WTC11 (cell line): ENCODE results near the gene PTPRJ. TPM values are rescaled to one million over a fixed set of nuclear protein-coding genes. Genes with fewer than 3 reads are reported as not detected.

ENCODE experiments used
- ATAC-seq: fragments of 200-7000 bp; cut with Tn5 transposase; 2 replicates; pipeline ENCODE4 v1.10.0; 2021; ENCODE audit warnings: mild to moderate bottlenecking, moderate library complexity
- CTCF ChIA-PET: fragments of 300-600 bp; sonication (Branson Sonifier 250); formaldehyde crosslinking; loops from one replicate; lab custom pipeline; 2021; ENCODE audit warnings: antibody characterized with exemption; lab: Charles Lee
- POLR2A ChIA-PET: fragments of 350-600 bp; sonication (Branson Sonifier 250); formaldehyde crosslinking; loops from one replicate; lab custom pipeline; 2021; ENCODE audit warnings: antibody characterized with exemption; lab: Charles Lee
- DNase-seq: peaks from one replicate; pipeline ENCODE4 v3.0.0; 2021; ENCODE audit warnings: low spot score
- H3K27ac Mint-ChIP-seq: 2 replicates; pipeline ENCODE4 v1.8.0; 2021; ENCODE audit warnings: mixed read lengths
- H3K27me3 Mint-ChIP-seq: 2 replicates; pipeline ENCODE4 v1.8.0; 2021; ENCODE audit warnings: low read depth, mild to moderate bottlenecking, moderate library complexity, mixed read lengths
- H3K36me3 Mint-ChIP-seq: 2 replicates; pipeline ENCODE4 v1.8.0; 2021; ENCODE audit warnings: mixed read lengths
- H3K4me1 Mint-ChIP-seq: 2 replicates; pipeline ENCODE4 v1.8.0; 2022; ENCODE audit warnings: mixed read lengths
- H3K4me3 Mint-ChIP-seq: 2 replicates; pipeline ENCODE4 v1.8.0; 2021; ENCODE audit warnings: mild to moderate bottlenecking, moderate library complexity, mixed read lengths
- H3K9me3 Mint-ChIP-seq: 2 replicates; pipeline ENCODE4 v1.8.0; 2021; ENCODE audit warnings: mixed read lengths
- ATF1 ChIP-seq: sonication (generic); formaldehyde crosslinking; IDR thresholded peaks from 2 replicates; pipeline ENCODE4 v1.8.1; 2023; ENCODE audit warnings: mild to moderate bottlenecking, moderate library complexity, missing genetic modification reagents
- ELF4 ChIP-seq: sonication (generic); formaldehyde crosslinking; IDR thresholded peaks from 2 replicates; pipeline ENCODE4 v1.8.1; 2022; ENCODE audit warnings: low read depth, mild to moderate bottlenecking, moderate library complexity, missing genetic modification reagents
- FOXJ3 ChIP-seq: sonication (generic); formaldehyde crosslinking; IDR thresholded peaks from 2 replicates; pipeline ENCODE4 v1.9.0; 2021; ENCODE audit warnings: missing genetic modification reagents, mild to moderate bottlenecking, borderline replicate concordance
- GABPB1 ChIP-seq: sonication (generic); formaldehyde crosslinking; IDR thresholded peaks from 2 replicates; pipeline ENCODE4 v1.8.1; 2023; ENCODE audit warnings: mild to moderate bottlenecking, missing genetic modification reagents
- HMGA2 ChIP-seq: fragments of 250-450 bp; sonication (Bioruptor Pico); IDR thresholded peaks from 2 replicates; pipeline ENCODE4 v1.4.0; 2021; ENCODE audit warnings: mild to moderate bottlenecking, moderate library complexity
- MXD4 ChIP-seq: fragments of 250-450 bp; sonication (Bioruptor Pico); IDR thresholded peaks from 2 replicates; pipeline ENCODE4 v1.8.0; 2021; ENCODE audit warnings: mild to moderate bottlenecking, moderate library complexity, borderline replicate concordance
- NFE2L1 ChIP-seq: sonication (generic); formaldehyde crosslinking; IDR thresholded peaks from 2 replicates; pipeline ENCODE4 v1.8.1; 2023; ENCODE audit warnings: missing genetic modification reagents
- NR3C1 ChIP-seq: sonication (generic); formaldehyde crosslinking; conservative IDR thresholded peaks from 2 replicates; pipeline ENCODE4 v1.8.1; 2023; ENCODE audit warnings: low read depth, mild to moderate bottlenecking, missing genetic modification reagents
- RELA ChIP-seq: sonication (generic); formaldehyde crosslinking; IDR thresholded peaks from 2 replicates; pipeline ENCODE4 v1.8.1; 2022; ENCODE audit warnings: missing genetic modification reagents, mild to moderate bottlenecking, borderline replicate concordance
- SMAD3 ChIP-seq: sonication (generic); formaldehyde crosslinking; IDR thresholded peaks from 2 replicates; pipeline ENCODE4 v1.8.0; 2022; ENCODE audit warnings: missing genetic modification reagents, mild to moderate bottlenecking, borderline replicate concordance
- TP53 ChIP-seq: sonication (generic); formaldehyde crosslinking; IDR thresholded peaks from 2 replicates; pipeline ENCODE4 v1.8.1; 2023; ENCODE audit warnings: mild to moderate bottlenecking, missing genetic modification reagents
- ZNF121 ChIP-seq: sonication (generic); formaldehyde crosslinking; IDR thresholded peaks from 2 replicates; pipeline ENCODE4 v1.8.0; 2023; ENCODE audit warnings: missing genetic modification reagents
- ZNF416 ChIP-seq: fragments of 250-450 bp; sonication (Bioruptor Pico); IDR thresholded peaks from 2 replicates; pipeline ENCODE4 v1.9.0; 2021; ENCODE audit warnings: mild to moderate bottlenecking, inconsistent platforms
- total RNA-seq: library from RNA; stranded (reverse); gene quantifications from 3 replicates; pipeline ENCODE4 v1.2.3, GENCODE V29; 2021
- TF ChIP-seq, protein P1 (sequence below): sonication (generic); formaldehyde crosslinking; IDR thresholded peaks from 2 replicates; pipeline ENCODE4 v1.8.1; 2023; ENCODE audit warnings: mild to moderate bottlenecking, missing genetic modification reagents, moderate library complexity
- TF ChIP-seq, protein P2 (sequence below): fragments of 250-450 bp; sonication (Bioruptor Pico); IDR thresholded peaks from 2 replicates; pipeline ENCODE4 v1.8.0; 2021; ENCODE audit warnings: mild to moderate bottlenecking
- TF ChIP-seq, protein P3 (sequence below): sonication (generic); formaldehyde crosslinking; IDR thresholded peaks from 2 replicates; pipeline ENCODE4 v1.8.1; 2022; ENCODE audit warnings: low read depth, mild to moderate bottlenecking, moderate library complexity, missing genetic modification reagents, borderline replicate concordance
- TF ChIP-seq, protein P4 (sequence below): sonication (generic); formaldehyde crosslinking; IDR thresholded peaks from 2 replicates; pipeline ENCODE4 v1.8.1; 2022; ENCODE audit warnings: low read depth, missing genetic modification reagents, borderline replicate concordance
- TF ChIP-seq, protein P5 (sequence below): sonication (generic); formaldehyde crosslinking; IDR thresholded peaks from 2 replicates; pipeline ENCODE4 v1.8.1; 2022; ENCODE audit warnings: mild to moderate bottlenecking, missing genetic modification reagents, moderate library complexity, borderline replicate concordance
- TF ChIP-seq, protein P6 (sequence below): fragments of 250-450 bp; sonication (Bioruptor Pico); IDR thresholded peaks from 2 replicates; pipeline ENCODE4 v2.1.2; 2022; ENCODE audit warnings: mild to moderate bottlenecking, moderate library complexity
- TF ChIP-seq, protein P7 (sequence below): fragments of 200-600 bp; IDR thresholded peaks from 2 replicates; pipeline ENCODE4 v1.8.0; 2022; ENCODE audit warnings: antibody characterized with exemption

Gene PTPRJ
- total RNA-seq, 1 experiment from 2014 or later, result 19.5 TPM

DNA sequence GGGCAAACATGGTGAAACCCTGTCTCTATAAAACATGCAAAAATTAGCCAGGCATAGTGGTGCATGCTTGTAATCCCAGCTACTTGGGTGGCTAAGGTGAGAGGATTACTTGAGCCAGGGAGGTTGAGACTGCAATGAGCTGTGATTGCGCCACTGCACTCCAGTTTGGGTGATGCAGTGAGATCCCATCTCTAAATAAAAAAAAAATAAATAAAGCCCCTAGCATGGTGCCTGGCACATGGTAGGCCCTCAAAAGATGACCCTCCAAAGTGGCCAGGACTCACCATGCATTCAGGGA, 74.6 kb downstream of the PTPRJ start:
- H3K27me3 Mint-ChIP-seq, result no peaks in the 10 kb centered on the region
- no peak for ATAC-seq
- no peaks in the 10 kb centered on the region for H3K36me3 Mint-ChIP-seq
- no peak overlapping the region for H3K4me3 Mint-ChIP-seq
- TF ChIP-seq HMGA2 (no peak), ZNF121 (no peak), MXD4 (CRISPR knock-in tag) (no peak), ZNF416 (CRISPR knock-in tag) (no peak), NFE2L1 (no peak), ATF1 (no peak), SMAD3 (CRISPR knock-in tag) (no peak), TP53 (no peak), FOXJ3 (no peak), RELA (CRISPR knock-in tag) (no peak), NR3C1 (CRISPR knock-in tag) (no peak), ELF4 (CRISPR knock-in tag) (no peak)
- TF ChIP-seq, protein P1, sequence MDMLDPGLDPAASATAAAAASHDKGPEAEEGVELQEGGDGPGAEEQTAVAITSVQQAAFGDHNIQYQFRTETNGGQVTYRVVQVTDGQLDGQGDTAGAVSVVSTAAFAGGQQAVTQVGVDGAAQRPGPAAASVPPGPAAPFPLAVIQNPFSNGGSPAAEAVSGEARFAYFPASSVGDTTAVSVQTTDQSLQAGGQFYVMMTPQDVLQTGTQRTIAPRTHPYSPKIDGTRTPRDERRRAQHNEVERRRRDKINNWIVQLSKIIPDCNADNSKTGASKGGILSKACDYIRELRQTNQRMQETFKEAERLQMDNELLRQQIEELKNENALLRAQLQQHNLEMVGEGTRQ (CRISPR knock-in tag), result no peak
- TF ChIP-seq, protein P2, sequence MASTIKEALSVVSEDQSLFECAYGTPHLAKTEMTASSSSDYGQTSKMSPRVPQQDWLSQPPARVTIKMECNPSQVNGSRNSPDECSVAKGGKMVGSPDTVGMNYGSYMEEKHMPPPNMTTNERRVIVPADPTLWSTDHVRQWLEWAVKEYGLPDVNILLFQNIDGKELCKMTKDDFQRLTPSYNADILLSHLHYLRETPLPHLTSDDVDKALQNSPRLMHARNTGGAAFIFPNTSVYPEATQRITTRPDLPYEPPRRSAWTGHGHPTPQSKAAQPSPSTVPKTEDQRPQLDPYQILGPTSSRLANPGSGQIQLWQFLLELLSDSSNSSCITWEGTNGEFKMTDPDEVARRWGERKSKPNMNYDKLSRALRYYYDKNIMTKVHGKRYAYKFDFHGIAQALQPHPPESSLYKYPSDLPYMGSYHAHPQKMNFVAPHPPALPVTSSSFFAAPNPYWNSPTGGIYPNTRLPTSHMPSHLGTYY (CRISPR knock-in tag), result no peak
- TF ChIP-seq, protein P3, sequence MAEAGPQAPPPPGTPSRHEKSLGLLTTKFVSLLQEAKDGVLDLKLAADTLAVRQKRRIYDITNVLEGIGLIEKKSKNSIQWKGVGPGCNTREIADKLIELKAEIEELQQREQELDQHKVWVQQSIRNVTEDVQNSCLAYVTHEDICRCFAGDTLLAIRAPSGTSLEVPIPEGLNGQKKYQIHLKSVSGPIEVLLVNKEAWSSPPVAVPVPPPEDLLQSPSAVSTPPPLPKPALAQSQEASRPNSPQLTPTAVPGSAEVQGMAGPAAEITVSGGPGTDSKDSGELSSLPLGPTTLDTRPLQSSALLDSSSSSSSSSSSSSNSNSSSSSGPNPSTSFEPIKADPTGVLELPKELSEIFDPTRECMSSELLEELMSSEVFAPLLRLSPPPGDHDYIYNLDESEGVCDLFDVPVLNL, result no peak
- TF ChIP-seq, protein P4, sequence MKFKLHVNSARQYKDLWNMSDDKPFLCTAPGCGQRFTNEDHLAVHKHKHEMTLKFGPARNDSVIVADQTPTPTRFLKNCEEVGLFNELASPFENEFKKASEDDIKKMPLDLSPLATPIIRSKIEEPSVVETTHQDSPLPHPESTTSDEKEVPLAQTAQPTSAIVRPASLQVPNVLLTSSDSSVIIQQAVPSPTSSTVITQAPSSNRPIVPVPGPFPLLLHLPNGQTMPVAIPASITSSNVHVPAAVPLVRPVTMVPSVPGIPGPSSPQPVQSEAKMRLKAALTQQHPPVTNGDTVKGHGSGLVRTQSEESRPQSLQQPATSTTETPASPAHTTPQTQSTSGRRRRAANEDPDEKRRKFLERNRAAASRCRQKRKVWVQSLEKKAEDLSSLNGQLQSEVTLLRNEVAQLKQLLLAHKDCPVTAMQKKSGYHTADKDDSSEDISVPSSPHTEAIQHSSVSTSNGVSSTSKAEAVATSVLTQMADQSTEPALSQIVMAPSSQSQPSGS (CRISPR knock-in tag), result no peak
- TF ChIP-seq, protein P5, sequence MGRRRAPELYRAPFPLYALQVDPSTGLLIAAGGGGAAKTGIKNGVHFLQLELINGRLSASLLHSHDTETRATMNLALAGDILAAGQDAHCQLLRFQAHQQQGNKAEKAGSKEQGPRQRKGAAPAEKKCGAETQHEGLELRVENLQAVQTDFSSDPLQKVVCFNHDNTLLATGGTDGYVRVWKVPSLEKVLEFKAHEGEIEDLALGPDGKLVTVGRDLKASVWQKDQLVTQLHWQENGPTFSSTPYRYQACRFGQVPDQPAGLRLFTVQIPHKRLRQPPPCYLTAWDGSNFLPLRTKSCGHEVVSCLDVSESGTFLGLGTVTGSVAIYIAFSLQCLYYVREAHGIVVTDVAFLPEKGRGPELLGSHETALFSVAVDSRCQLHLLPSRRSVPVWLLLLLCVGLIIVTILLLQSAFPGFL (CRISPR knock-in tag), result no peak
- TF ChIP-seq, protein P6, sequence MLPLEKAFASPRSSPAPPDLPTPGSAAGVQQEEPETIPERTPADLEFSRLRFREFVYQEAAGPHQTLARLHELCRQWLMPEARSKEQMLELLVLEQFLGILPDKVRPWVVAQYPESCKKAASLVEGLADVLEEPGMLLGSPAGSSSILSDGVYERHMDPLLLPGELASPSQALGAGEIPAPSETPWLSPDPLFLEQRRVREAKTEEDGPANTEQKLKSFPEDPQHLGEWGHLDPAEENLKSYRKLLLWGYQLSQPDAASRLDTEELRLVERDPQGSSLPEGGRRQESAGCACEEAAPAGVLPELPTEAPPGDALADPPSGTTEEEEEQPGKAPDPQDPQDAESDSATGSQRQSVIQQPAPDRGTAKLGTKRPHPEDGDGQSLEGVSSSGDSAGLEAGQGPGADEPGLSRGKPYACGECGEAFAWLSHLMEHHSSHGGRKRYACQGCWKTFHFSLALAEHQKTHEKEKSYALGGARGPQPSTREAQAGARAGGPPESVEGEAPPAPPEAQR (CRISPR knock-in tag), result no peak
- TF ChIP-seq, all 79 proteins: peak for 0
- POLR2A ChIA-PET, result no interaction called here
- H3K9me3 Mint-ChIP-seq, result no peaks in the 10 kb centered on the region
- DNase-seq, result no peak
- no peak overlapping the region for H3K27ac Mint-ChIP-seq
- H3K4me1 Mint-ChIP-seq, result peaks cover 62% of the 10 kb centered on the region
- CTCF ChIA-PET, result interaction anchor here (1.2 to 1.9 kb wide), 3 partner anchors 31 to 91 kb away, joined by 3 to 11 read pairs (median 4); no protein-coding TSS in a partner anchor

DNA sequence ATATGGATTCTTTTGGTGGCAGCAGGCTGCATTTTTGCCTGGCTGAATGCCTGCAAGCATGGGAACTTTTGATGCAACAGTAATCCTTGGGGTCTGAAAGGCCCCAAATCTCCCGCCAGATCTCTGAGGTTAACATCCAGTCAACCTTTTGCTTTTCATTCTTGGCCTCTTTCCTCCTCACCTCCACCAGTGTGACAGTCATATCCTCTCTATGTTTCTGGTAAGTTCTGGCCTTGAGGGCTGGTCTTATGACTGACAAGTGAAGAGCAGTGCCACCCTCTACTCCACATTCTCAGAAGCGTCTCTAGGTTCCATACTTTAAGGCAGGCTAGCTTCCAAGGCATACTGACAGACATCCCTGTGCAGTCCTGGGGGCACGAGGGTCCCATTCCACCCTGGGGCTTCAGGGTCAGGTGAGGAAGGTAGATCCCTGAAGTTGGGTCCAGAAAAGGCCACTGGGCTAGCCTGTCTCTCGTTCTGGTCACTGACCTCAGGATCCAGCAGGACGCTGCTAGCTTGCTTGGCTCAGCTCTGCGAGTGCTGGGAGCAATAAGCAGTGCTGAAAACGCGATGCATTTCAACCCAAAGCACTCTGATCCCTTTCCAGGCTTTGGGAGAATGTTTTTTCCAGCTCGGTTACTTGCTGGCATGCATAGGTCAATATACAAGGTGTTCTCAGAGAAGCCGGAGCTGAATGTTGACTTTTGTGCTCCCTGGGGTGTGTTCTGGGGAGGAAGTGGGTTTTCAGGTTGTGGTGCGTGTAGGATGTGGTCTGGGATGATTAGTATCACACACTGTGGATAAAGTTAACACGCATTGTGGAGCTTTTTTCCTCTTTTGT, 75.2 kb downstream of the PTPRJ start:
- ChIA-PET POLR2A (no interaction called here), CTCF (interaction anchor here (1.0 to 1.9 kb wide), 4 partner anchors 8 to 91 kb away, joined by 3 to 11 read pairs (median 4); no protein-coding TSS in a partner anchor)
- Mint-ChIP-seq H3K4me1 (peaks cover 63% of the 10 kb centered on the region), H3K4me3 (no peak overlapping the region), H3K27me3 (no peaks in the 10 kb centered on the region), H3K27ac (peak overlapping the region; percentile 79), H3K36me3 (no peaks in the 10 kb centered on the region), H3K9me3 (no peaks in the 10 kb centered on the region)
- no peak for DNase-seq
- ATAC-seq, result peak; percentile 40
- TF ChIP-seq, protein P7, sequence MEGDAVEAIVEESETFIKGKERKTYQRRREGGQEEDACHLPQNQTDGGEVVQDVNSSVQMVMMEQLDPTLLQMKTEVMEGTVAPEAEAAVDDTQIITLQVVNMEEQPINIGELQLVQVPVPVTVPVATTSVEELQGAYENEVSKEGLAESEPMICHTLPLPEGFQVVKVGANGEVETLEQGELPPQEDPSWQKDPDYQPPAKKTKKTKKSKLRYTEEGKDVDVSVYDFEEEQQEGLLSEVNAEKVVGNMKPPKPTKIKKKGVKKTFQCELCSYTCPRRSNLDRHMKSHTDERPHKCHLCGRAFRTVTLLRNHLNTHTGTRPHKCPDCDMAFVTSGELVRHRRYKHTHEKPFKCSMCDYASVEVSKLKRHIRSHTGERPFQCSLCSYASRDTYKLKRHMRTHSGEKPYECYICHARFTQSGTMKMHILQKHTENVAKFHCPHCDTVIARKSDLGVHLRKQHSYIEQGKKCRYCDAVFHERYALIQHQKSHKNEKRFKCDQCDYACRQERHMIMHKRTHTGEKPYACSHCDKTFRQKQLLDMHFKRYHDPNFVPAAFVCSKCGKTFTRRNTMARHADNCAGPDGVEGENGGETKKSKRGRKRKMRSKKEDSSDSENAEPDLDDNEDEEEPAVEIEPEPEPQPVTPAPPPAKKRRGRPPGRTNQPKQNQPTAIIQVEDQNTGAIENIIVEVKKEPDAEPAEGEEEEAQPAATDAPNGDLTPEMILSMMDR, result no peak
- TF ChIP-seq, protein P5 (CRISPR knock-in tag), result no peak
- TF ChIP-seq GABPB1 (CRISPR knock-in tag), result no peak
